Stimulated activated effector memory CD8-positive, alpha-beta T cell treated with anti-CD3 and anti-CD28 coated beads, Interleukin-12 subunit alpha, Interleukin-12 subunit beta, amount 100 ng/mL, for 72 hours (primary cell): ENCODE results near the gene RAB40C.

Experiments
- ATAC-seq: fragments of 150-1000 bp; cut with Tn5 transposase; 2 replicates; pipeline ENCODE4 v1.10.0; 2021
- DNase-seq, 2 donors: peaks; one replicate each; pipeline ENCODE4 v3.0.0; 2021 to 2022; ENCODE audit warnings: low spot score in 2 of 2
- H3K27ac Mint-ChIP-seq: one replicate; pipeline ENCODE4 v1.8.0; 2022; ENCODE audit warnings: mild to moderate bottlenecking, mixed read lengths
- H3K36me3 Mint-ChIP-seq: one replicate; pipeline ENCODE4 v1.8.0; 2022; ENCODE audit warnings: mild to moderate bottlenecking, mixed read lengths
- H3K4me1 Mint-ChIP-seq: one replicate; pipeline ENCODE4 v1.8.0; 2022; ENCODE audit warnings: mixed read lengths
- H3K4me3 Mint-ChIP-seq: one replicate; pipeline ENCODE4 v1.8.0; 2022; ENCODE audit warnings: mild to moderate bottlenecking, mixed read lengths
- H3K9me3 Mint-ChIP-seq: one replicate; pipeline ENCODE4 v1.8.0; 2022; ENCODE audit warnings: mixed read lengths

The RAB40C gene

GRCh38 chr16:660459-661183, 70.8 kb downstream of the RAB40C start:
- peak in 1 of 2 donors; percentile 74 for DNase-seq
- H3K9me3 Mint-ChIP-seq: no peaks in the 10 kb centered on the region
- H3K4me3 Mint-ChIP-seq: no peak overlapping the region
- no peak overlapping the region for H3K27ac Mint-ChIP-seq
- ATAC-seq: peak; percentile 57
- H3K4me1 Mint-ChIP-seq: peaks cover 9% of the 10 kb centered on the region
- peaks cover 9% of the 10 kb centered on the region for H3K36me3 Mint-ChIP-seq

- H3K4me1 Mint-ChIP-seq: peaks cover 9% of the 10 kb centered on the region
- H3K36me3 Mint-ChIP-seq: peaks cover 9% of the 10 kb centered on the region
- ATAC-seq (no peak), DNase-seq (no peak)
- H3K4me3 Mint-ChIP-seq: no peak overlapping the region
- H3K9me3 Mint-ChIP-seq: no peaks in the 10 kb centered on the region
- no peak overlapping the region for H3K27ac Mint-ChIP-seq
Measured at GRCh38 chr16:661184-661821, 71.4 kb downstream of the RAB40C start.

GRCh38 chr16:662095-662494, 72.2 kb downstream of the RAB40C start:
- H3K4me3 Mint-ChIP-seq: no peak overlapping the region
- peaks cover 9% of the 10 kb centered on the region for H3K4me1 Mint-ChIP-seq
- no peaks in the 10 kb centered on the region for H3K9me3 Mint-ChIP-seq
- H3K27ac Mint-ChIP-seq: no peak overlapping the region
- DNase-seq: no peak
- no peak for ATAC-seq
- H3K36me3 Mint-ChIP-seq: peaks cover 9% of the 10 kb centered on the region

- Mint-ChIP-seq H3K9me3 (no peaks in the 10 kb centered on the region), H3K4me1 (peaks cover 9% of the 10 kb centered on the region), H3K36me3 (peaks cover 9% of the 10 kb centered on the region), H3K27ac (no peak overlapping the region), H3K4me3 (no peak overlapping the region)
- ATAC-seq (no peak), DNase-seq (no peak)
Measured at GRCh38 chr16:662597-662996, 72.7 kb downstream of the RAB40C start.

GRCh38 chr16:666572-666971, 76.7 kb downstream of the RAB40C start:
- H3K9me3 Mint-ChIP-seq: no peaks in the 10 kb centered on the region
- H3K36me3 Mint-ChIP-seq: peaks cover 26% of the 10 kb centered on the region
- ATAC-seq: no peak
- H3K27ac Mint-ChIP-seq: no peak overlapping the region
- peaks cover 2% of the 10 kb centered on the region for H3K4me1 Mint-ChIP-seq
- H3K4me3 Mint-ChIP-seq: no peak overlapping the region
- no peak for DNase-seq

- peak overlapping the region; percentile 77 for H3K4me3 Mint-ChIP-seq
- ATAC-seq (no peak), DNase-seq (no peak)
- H3K27ac Mint-ChIP-seq: peak overlapping the region; percentile 90
- H3K36me3 Mint-ChIP-seq: peaks cover 26% of the 10 kb centered on the region
- H3K9me3 Mint-ChIP-seq: no peaks in the 10 kb centered on the region
- H3K4me1 Mint-ChIP-seq: no peaks in the 10 kb centered on the region
Measured at GRCh38 chr16:667113-667779, 77.4 kb downstream of the RAB40C start.

- Mint-ChIP-seq H3K36me3 (peaks cover 26% of the 10 kb centered on the region), H3K9me3 (no peaks in the 10 kb centered on the region), H3K4me1 (no peaks in the 10 kb centered on the region), H3K27ac (peak within 1 kb of the TSS; percentile 90), H3K4me3 (peak within 1 kb of the TSS; percentile 77)
- DNase-seq: peak; percentile 92 to 96
- peak; percentile 93 for ATAC-seq
Measured at GRCh38 chr16:667780-668518, 78.1 kb downstream of the RAB40C start, which contains the start of gene RHOT2. Gene RHOT2, plus strand, starts transcription at chr16:668132. Its CDS starts 68 bp downstream, at chr16:668200.

- Mint-ChIP-seq H3K9me3 (no peaks in the 10 kb centered on the region), H3K4me3 (peak overlapping the region; percentile 77), H3K4me1 (no peaks in the 10 kb centered on the region), H3K36me3 (peaks cover 25% of the 10 kb centered on the region), H3K27ac (peak overlapping the region; percentile 90)
- ATAC-seq: peak; percentile 3
- DNase-seq: peak in 1 of 2 donors; percentile 67
Measured at GRCh38 chr16:668519-669171, 78.8 kb downstream of the RAB40C start.

- DNase-seq (no peak), ATAC-seq (no peak)
- Mint-ChIP-seq H3K4me1 (peaks cover under 1% of the 10 kb centered on the region), H3K36me3 (peaks cover 25% of the 10 kb centered on the region), H3K9me3 (no peaks in the 10 kb centered on the region), H3K4me3 (peak overlapping the region; percentile 77), H3K27ac (no peak overlapping the region)
Measured at GRCh38 chr16:669666-670065, 79.8 kb downstream of the RAB40C start.

GRCh38 chr16:670485-671352, 80.9 kb downstream of the RAB40C start:
- Mint-ChIP-seq H3K27ac (no peak overlapping the region), H3K4me1 (peaks cover 8% of the 10 kb centered on the region), H3K4me3 (no peak overlapping the region), H3K9me3 (no peaks in the 10 kb centered on the region), H3K36me3 (peaks cover 25% of the 10 kb centered on the region)
- DNase-seq: no peak
- no peak for ATAC-seq

GRCh38 chr16:671353-672131, 81.7 kb downstream of the RAB40C start:
- Mint-ChIP-seq H3K9me3 (no peaks in the 10 kb centered on the region), H3K4me1 (peaks cover 8% of the 10 kb centered on the region), H3K36me3 (peaks cover 25% of the 10 kb centered on the region), H3K4me3 (no peak overlapping the region), H3K27ac (no peak overlapping the region)
- DNase-seq (no peak), ATAC-seq (no peak)

- H3K36me3 Mint-ChIP-seq: peaks cover 25% of the 10 kb centered on the region
- no peaks in the 10 kb centered on the region for H3K9me3 Mint-ChIP-seq
- peaks cover 8% of the 10 kb centered on the region for H3K4me1 Mint-ChIP-seq
- DNase-seq: no peak
- H3K27ac Mint-ChIP-seq: no peak overlapping the region
- no peak overlapping the region for H3K4me3 Mint-ChIP-seq
- ATAC-seq: no peak
Measured at GRCh38 chr16:672371-672770, 82.5 kb downstream of the RAB40C start.

GRCh38 chr16:672851-673250, 83.0 kb downstream of the RAB40C start:
- Mint-ChIP-seq H3K27ac (no peak overlapping the region), H3K36me3 (peaks cover 25% of the 10 kb centered on the region)

More at GRCh38 chr16:672851-673250, 83.0 kb downstream of the RAB40C start:
- DNase-seq: no peak
- H3K4me1 Mint-ChIP-seq: peaks cover 8% of the 10 kb centered on the region
- H3K4me3 Mint-ChIP-seq: no peak overlapping the region
- no peak for ATAC-seq
- no peaks in the 10 kb centered on the region for H3K9me3 Mint-ChIP-seq
